GM21367 (cell line): ENCODE results near the gene MYO19.

Experiments used
- ATAC-seq: cut with Tn5 transposase; IDR thresholded peaks from one replicate; pipeline ENCODE4 v1.9.1; 2021; ENCODE audit not compliant: unreplicated experiment

MYO19 gene

DNA sequence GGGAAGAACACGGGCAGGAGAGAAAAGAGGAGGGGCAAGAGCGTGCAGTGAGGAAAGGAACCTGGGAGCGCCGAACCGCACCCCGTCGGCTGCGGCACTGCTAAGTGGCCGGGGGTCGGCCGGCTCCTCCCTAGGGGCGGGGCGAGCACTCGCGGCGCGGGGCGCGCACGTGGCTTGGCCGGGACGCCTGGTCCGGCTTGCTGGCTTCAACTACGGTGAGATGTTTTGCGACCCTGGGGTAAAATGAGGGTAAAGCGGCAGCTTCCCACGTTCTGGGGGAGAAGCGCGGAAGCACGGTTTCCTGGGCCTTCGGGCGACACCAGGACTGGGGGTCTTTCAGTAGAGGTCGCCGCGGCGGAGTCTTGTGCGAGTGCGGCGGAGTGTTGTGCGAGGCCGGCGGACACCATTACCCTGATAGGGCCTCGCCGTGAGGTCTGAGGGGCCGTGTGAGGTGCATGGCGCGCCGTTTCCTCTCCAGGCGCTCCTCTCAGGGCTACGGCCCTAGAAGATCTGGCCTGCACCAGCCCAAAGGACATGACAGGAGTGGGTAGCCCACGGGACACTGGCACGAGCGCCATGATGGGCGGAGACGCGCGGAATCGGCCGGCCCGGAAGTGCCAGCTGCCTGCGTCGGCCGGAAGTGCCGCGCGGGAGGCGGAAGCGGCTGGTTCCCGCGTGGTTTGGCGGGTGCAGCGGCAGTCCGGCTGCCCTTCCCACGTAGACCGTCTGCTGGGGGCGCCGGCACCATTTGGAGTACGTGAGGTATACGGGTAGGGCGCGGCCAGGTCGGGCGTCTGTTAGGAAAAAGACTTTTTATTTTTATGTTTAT lies at the start of gene MYO19, which contains the start of gene PIGW:
Gene MYO19 (minus strand): TSS at position 29 of the 829 bp plus-strand sequence. CDS start 2,330 bp downstream, outside the sequence.
Gene PIGW (plus strand): TSS at position 148 of the 829 bp plus-strand sequence. CDS start 2,115 bp downstream, outside the sequence.
- ATAC-seq, result peak; percentile 71

DNA sequence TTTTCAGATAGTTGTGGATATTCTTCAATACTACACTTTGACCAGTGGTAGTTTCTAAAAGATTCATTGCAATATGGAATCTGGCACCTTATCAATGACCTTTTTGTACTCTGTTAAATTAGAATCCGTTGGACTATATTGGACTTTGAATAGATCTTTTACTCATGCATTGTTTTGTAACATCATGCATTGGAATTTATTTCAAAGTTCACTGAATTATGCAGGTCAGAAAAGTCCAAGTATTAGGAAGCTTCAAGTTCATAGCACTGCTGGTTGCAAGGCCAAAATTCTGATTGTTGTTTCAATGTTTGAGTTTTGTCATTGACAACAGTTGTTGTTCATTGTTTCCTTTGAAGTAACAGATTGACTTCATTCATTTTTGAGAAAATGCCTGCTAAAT lies 49.1 kb upstream of the MYO19 start:
- no peak for ATAC-seq

GRCh38 chr17:36578671-36579070 lies 44.0 kb upstream of the MYO19 start:
- ATAC-seq, result no peak

- no peak for ATAC-seq
Observed at GRCh38 chr17:36576793-36577192, 42.1 kb upstream of the MYO19 start.

DNA sequence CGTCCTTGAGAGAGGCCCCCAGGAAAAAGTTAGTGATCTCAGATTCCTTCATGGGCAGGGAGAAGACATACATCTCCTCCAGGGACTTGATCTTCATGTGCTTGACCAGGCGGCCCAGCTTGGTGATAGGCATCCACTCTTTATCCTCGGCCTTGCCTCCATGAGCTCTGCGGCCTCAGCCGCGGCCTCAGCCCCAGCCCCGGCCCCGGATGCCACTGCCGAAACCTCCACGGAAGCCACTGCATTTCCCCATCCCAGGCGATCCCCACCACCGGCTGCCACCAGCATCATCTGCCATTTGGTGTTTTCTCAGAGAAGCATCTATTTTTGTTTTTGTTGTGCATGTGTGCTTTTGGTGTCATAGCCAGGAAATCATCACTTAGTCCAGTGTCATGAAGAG lies 40.4 kb upstream of the MYO19 start:
- no peak for ATAC-seq

- no peak for ATAC-seq
Observed at GRCh38 chr17:36566081-36566480, 31.4 kb upstream of the MYO19 start.

DNA sequence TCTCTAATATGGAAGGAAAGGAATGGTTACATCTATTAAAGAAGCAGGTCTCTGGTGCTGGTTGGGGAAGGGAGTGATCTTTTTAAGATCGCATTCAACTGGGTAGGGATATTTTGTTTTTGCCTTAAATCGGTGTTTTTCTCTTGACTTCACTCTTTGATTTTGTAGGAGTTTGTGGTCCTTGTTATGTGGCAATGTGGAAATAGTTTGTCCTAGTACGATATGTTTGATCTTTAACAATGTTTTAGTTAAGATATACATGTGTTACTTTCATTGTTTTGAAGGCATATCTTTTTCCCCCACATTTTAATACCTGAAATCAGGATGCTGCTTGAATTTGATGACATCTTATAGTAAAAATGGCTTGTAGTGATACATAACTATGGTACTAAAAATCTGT lies 18.8 kb upstream of the MYO19 start:
- ATAC-seq, result no peak

- ATAC-seq, result no peak
Observed at GRCh38 chr17:36550491-36551417, 16.1 kb upstream of the MYO19 start.

GRCh38 chr17:36547776-36548175 lies 13.1 kb upstream of the MYO19 start:
- no peak for ATAC-seq

DNA sequence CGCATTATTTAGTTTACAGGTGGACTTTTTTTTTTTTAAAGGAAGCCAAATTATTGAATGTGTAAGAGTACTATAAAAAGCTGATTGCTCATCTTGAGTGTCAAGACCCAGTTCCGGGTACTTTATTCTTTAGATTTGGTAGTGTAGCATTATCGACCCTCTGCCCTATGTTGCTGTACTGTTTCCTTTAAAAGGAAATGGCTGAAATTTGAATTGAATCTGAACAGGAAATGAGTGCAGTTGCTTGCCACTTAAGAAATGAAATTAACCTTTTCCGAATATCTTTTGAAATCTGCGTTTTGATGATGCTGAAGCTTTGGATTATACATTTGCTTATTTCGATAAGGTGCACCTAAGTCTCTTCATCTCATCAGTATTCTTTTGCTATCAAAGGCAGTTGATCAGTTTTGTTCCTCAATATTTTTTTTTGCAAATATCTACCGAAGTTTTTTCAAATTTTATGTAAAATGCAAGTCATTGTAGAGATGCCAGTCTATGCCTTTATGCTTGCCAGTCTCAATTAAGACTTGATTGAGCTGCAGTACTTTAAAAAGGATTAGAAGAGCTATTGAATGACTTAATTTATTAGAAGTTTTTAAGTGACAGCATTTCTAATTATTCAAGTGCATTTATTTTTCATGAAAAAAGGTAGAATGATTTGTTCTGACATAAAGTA lies 11.9 kb upstream of the MYO19 start:
- ATAC-seq, result no peak

DNA sequence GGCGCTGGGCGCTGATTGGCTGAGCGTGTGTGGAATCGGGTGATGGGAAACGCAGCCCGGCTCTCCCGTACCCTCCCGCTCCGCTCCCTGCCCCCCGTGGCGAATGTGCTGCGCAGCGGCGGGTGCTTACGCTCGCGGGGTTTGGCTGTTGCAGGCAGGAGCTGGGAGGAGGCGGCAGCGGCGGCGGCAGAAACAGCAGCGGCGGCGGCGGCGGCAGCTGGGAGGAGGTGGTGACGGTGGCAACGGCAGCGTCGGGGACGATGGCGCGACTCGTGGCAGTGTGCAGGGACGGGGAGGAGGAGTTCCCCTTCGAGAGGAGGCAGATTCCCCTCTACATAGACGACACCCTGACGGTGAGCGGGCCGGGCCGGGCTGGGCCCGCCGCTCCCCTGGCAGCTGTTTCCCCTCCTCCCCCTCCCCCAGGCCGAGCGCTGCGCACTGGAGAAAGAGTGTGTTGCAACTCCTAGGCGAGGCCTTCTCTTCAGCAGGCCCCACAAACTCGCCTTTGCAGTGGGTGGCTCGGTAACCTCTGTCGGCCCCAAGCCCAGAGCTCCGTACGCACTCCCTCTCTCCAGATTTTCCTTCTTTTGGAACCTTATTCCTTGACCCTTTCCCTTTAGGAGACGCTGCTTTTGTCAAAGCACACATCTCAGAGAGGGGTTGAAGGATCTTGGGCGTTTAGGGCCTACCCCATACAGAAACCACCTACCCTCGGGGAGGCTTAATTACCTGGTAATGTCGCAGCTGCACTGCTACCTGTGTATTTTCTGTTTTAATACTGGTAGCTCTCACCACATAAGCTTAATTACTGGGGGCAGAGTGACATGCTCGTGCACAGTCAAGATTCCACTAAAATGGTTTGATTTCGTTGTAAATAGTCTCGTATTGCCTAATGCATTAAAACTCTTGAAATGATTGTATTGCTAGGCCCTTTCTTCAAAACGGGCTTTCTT lies 11.1 kb upstream of the MYO19 start:
- ATAC-seq, result peak; percentile 54

- peak; percentile 29 for ATAC-seq
Observed at GRCh38 chr17:36545077-36545464, 10.4 kb upstream of the MYO19 start.

DNA sequence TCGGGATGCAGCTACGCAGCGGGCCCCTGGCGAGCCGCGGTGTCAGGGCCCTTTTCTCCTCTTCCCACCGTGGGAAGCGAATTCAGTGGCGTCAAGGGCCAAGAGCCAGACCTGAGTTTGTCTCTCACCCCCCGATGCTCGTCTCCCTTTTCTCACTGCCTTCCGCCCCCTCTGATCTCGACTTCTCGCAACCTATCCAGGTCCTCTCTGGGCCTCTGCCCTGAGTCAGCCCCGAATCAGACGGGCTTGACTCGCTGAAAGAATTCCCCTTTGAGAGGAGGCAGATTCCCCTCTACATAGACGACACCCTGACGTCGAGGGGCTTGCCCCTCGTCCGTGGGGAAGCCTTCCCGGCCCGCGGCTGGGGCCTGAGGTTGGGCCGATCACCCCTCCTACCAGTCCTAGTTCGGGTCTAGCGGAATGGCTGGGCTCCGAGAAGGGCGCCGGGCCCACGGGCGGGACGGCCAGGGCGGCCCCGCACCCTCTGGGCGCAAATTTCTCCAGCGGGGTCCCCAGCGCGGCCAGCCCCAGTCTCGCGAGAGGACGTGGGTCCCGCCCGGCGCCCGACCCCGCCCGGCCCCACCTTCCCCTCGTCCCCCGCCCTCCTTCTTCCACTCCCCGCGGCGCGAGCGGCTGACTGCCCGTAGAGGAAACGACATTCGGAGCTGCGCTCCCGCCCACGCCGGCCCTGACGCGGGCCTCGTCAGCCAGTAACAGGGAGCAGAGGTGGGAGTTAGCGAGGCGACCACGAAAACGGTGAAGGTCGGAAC lies 9.8 kb upstream of the MYO19 start, which contains the start of gene GGNBP2:
Gene GGNBP2 (plus strand): TSS at position 613 of the 770 bp plus-strand sequence. CDS start 806 bp downstream, outside the sequence.
- peak; percentile 41 for ATAC-seq

- ATAC-seq, result peak; percentile 16
Observed at GRCh38 chr17:36544044-36544306, 9.3 kb upstream of the MYO19 start.

DNA sequence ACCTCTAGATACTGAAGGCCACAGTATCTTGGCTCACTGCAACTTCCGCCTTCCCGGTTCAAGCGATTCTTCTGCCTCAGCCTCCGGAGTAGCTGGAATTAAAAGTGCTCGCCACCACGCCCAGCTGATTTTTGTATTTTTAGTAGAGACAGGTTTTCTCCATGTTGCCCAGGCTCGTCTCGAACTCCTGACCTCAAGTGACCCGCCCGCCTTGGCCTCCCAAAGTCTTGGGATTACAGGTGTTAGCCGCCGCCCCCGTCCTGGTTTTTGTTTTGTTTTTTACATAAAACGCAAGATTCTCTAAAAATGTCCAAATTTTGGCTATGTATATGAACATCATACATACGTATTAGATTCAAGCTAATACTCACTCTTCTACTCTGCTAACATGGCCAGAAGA lies 8.1 kb upstream of the MYO19 start:
- ATAC-seq, result no peak

GRCh38 chr17:36540696-36541095 lies 6.0 kb upstream of the MYO19 start:
- no peak for ATAC-seq

GRCh38 chr17:36535669-36536081 lies 1.0 kb upstream of the MYO19 start:
- ATAC-seq, result no peak

- ATAC-seq, result peak; percentile 9
Observed at GRCh38 chr17:36533935-36534839, 481 bp downstream of the MYO19 start.
